BJ (cell line): ENCODE measurements around the gene SLC6A3. TPM values are rescaled to one million over a fixed set of nuclear protein-coding genes. Genes with fewer than 3 reads are reported as not detected.
"Not testable (repeated sequence)": the region's sequence is repeated elsewhere in the genome, so short reads cannot be mapped to it uniquely, and the experiment has no call there.

ENCODE experiments used
- CTCF ChIA-PET: fragments of 350-600 bp; formaldehyde crosslinking; extraction: SDS; loops from one replicate; lab custom pipeline; 2021; ENCODE audit warnings: antibody characterized with exemption, inconsistent platforms; lab: Yijun Ruan, JAX
- POLR2A ChIA-PET: fragments of 300-600 bp; sonication (Branson Sonifier 250); formaldehyde crosslinking; extraction: SDS; loops from one replicate; lab custom pipeline; 2021; ENCODE audit warnings: antibody characterized with exemption; lab: Charles Lee
- DNase-seq: peaks from one replicate; pipeline ENCODE4 v3.0.0-alpha.2; 2011; ENCODE audit warnings: low read depth
- H3K27me3 ChIP-seq: 2 replicates; pipeline ENCODE4 v1.6.0; 2011; ENCODE audit warnings: low read length; ENCODE audit not compliant: control insufficient read depth, insufficient read depth
- H3K36me3 ChIP-seq: 2 replicates; pipeline ENCODE4 v1.5.1; 2011; ENCODE audit warnings: low read length; ENCODE audit not compliant: control insufficient read depth, insufficient read depth
- H3K4me3 ChIP-seq: 2 replicates; pipeline ENCODE4 v1.5.1; 2011; ENCODE audit warnings: low read depth, mild to moderate bottlenecking, control low read depth, low read length
- CTCF ChIP-seq: IDR thresholded peaks from 2 replicates; pipeline ENCODE4 v1.5.1; 2011; ENCODE audit warnings: low read depth, mild to moderate bottlenecking, control low read depth, inconsistent platforms, low read length, moderate library complexity; ENCODE audit not compliant: insufficient read depth
- polyA plus RNA-seq: library from polyadenylated mRNA; depleted of rRNA; stranded (reverse); fragments of >200 nt; gene quantifications from 2 replicates; pipeline ENCODE4 v1.2.3, GENCODE V29; 2011

Gene SLC6A3
- polyA plus RNA-seq, 1 experiment = not detected

- Histone ChIP-seq H3K27me3 (no peaks in the 10 kb centered on the region), H3K36me3 (no peaks in the 10 kb centered on the region), H3K4me3 (no peak overlapping the region)
- no peak for DNase-seq
- CTCF ChIA-PET = no interaction called here
- POLR2A ChIA-PET = no interaction called here
- no peak for TF ChIP-seq CTCF
Measured at GRCh38 chr5:1423901-1424603, 21.2 kb downstream of the SLC6A3 start.

DNA sequence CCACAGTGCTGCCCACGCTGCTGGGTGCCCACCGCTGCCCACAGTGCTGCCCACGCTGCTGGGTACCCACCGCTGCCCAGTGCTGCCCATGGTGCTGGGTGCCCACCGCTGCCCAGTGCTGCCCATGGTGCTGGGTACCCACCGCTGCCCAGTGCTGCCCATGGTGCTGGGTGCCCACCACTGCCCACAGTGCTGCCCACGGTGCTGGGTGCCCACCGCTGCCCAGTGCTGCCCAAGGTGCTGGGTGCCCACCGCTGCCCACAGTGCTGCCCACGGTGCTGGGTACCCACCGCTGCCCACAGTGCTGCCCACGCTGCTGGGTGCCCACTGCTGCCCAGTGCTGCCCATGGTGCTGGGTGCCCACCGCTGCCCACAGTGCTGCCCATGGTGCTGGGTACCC, 22.7 kb downstream of the SLC6A3 start:
- H3K27me3 ChIP-seq, H3K36me3 ChIP-seq, POLR2A ChIA-PET, H3K4me3 ChIP-seq, CTCF ChIA-PET, DNase-seq: not testable (repeated sequence)

DNA sequence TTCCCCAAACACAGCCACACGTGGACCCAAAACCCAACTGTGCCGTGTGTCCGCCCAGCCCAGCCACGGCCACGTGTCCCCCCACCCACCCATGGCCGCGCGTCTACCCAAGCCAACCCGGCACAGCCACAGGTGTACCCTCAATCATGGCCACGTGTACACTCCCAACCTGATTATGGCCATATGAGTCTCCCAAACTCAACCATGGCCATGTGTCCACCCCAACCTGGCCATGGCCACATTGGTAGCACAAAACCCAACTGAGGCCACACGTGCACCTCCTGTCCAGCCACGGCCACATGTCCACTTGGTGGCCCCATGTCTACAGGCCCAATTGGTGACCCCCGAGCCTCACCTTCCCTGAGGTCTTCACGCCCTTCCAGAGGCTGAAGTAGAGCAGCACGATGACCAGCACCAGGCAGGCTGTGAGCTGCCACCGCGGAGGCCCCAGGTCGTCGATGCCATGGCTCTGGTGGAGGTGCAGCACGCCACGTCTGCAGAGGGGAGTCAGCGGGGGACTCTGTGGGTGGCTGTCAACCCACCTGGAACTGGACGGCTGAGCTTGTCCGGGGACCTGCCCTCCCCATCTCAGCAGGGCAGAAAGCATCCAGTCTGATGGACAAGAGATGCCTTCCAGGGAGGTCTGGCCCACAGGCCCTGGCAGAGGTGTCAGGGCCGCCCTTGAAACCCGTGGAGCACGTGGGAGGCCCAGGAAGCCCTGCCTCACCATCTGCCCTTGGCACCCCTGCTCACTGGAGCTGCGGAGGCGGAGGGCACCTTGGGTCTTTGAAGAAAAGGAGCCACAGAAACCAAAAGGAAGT, 23.5 kb downstream of the SLC6A3 start:
- POLR2A ChIA-PET = no interaction called here
- H3K4me3 ChIP-seq = no peak overlapping the region
- H3K27me3 ChIP-seq = no peaks in the 10 kb centered on the region
- DNase-seq = no peak
- TF ChIP-seq CTCF = no peak
- H3K36me3 ChIP-seq = no peaks in the 10 kb centered on the region
- CTCF ChIA-PET = no interaction called here

- no peak for TF ChIP-seq CTCF
- Histone ChIP-seq H3K27me3 (no peaks in the 10 kb centered on the region), H3K36me3 (no peaks in the 10 kb centered on the region), H3K4me3 (no peak overlapping the region)
- POLR2A ChIA-PET = no interaction called here
- no peak for DNase-seq
- CTCF ChIA-PET = no interaction called here
Measured at GRCh38 chr5:1420211-1421195, 24.7 kb downstream of the SLC6A3 start.

GRCh38 chr5:1419476-1420210, 25.6 kb downstream of the SLC6A3 start:
- DNase-seq = no peak
- CTCF ChIA-PET = no interaction called here
- POLR2A ChIA-PET = no interaction called here

More at GRCh38 chr5:1419476-1420210, 25.6 kb downstream of the SLC6A3 start:
- TF ChIP-seq CTCF = no peak
- no peak overlapping the region for H3K4me3 ChIP-seq
- H3K27me3 ChIP-seq = no peaks in the 10 kb centered on the region
- H3K36me3 ChIP-seq = no peaks in the 10 kb centered on the region
